CD4-positive, alpha-beta T cell (primary cell): ENCODE measurements around the gene IQCE. TPM values are rescaled to one million over a fixed set of nuclear protein-coding genes. Genes with fewer than 3 reads are reported as not detected.

Source experiments
- ATAC-seq: fragments of 200-7000 bp; cut with Tn5 transposase; one replicate; pipeline ENCODE4 v1.10.0; 2022; ENCODE audit warnings: mild to moderate bottlenecking; ENCODE audit not compliant: poor library complexity
- CTCF ChIA-PET: fragments of 350-600 bp; sonication (Branson Sonifier 250); formaldehyde crosslinking; loops from one replicate; lab custom pipeline; 2021; ENCODE audit warnings: antibody characterized with exemption, inconsistent platforms; lab: Charles Lee
- POLR2A ChIA-PET: fragments of 350-600 bp; sonication (Branson Sonifier 250); formaldehyde crosslinking; loops from one replicate; lab custom pipeline; 2021; ENCODE audit warnings: antibody characterized with exemption, inconsistent platforms; lab: Charles Lee
- DNase-seq, 14 experiments: peaks; one replicate each; pipeline ENCODE4 v3.0.0-alpha.2; 2013 to 2020; ENCODE audit warnings: mixed read lengths in 2 of 14
- H3K27ac ChIP-seq, 2 donors: one replicate each; pipeline versions ENCODE4 v1.5.1 to v1.7.0; 2013; ENCODE audit warnings: low read length in 2 of 2, low read depth in 1 of 2, mild to moderate bottlenecking in 1 of 2
- H3K27me3 ChIP-seq, 2 experiments: 1 replicate in 1 of 2; 2 replicates in 1 of 2; pipeline versions ENCODE4 v1.6.1 to v1.7.0; 2013; ENCODE audit warnings: low read length in 2 of 2, control low read depth in 1 of 2, mild to moderate bottlenecking in 1 of 2, moderate library complexity in 1 of 2; ENCODE audit not compliant: insufficient read depth in 2 of 2, control insufficient read depth in 1 of 2
- H3K36me3 ChIP-seq: one replicate; pipeline ENCODE4 v1.6.1; 2013; ENCODE audit warnings: low read length, control low read depth; ENCODE audit not compliant: insufficient read depth
- H3K4me1 ChIP-seq: one replicate; pipeline ENCODE4 v1.6.1; 2013; ENCODE audit warnings: low read length, control low read depth; ENCODE audit not compliant: insufficient read depth
- H3K4me3 ChIP-seq: one replicate; pipeline ENCODE4 v1.5.1; 2013; ENCODE audit warnings: mild to moderate bottlenecking, low read length, moderate library complexity
- H3K9me3 ChIP-seq, 2 experiments: 1 replicate in 1 of 2; 2 replicates in 1 of 2; pipeline versions ENCODE4 v1.6.1 to v1.7.0; 2013; ENCODE audit warnings: low read length in 2 of 2, mild to moderate bottlenecking in 2 of 2, control low read depth in 1 of 2, moderate library complexity in 1 of 2; ENCODE audit not compliant: control insufficient read depth in 1 of 2, insufficient read depth in 1 of 2
- H3K27ac Mint-ChIP-seq: one replicate; pipeline ENCODE4 v1.8.0; 2020; ENCODE audit warnings: mixed read lengths
- H3K27me3 Mint-ChIP-seq: one replicate; pipeline ENCODE4 v1.8.0; 2021; ENCODE audit warnings: mixed read lengths
- H3K36me3 Mint-ChIP-seq: one replicate; pipeline ENCODE4 v1.8.0; 2021; ENCODE audit warnings: low read depth, mixed read lengths
- H3K4me1 Mint-ChIP-seq: one replicate; pipeline ENCODE4 v1.8.0; 2021; ENCODE audit warnings: low read depth, mixed read lengths
- H3K4me3 Mint-ChIP-seq: one replicate; pipeline ENCODE4 v1.8.0; 2020; ENCODE audit warnings: mild to moderate bottlenecking, mixed read lengths
- H3K9me3 Mint-ChIP-seq: one replicate; pipeline ENCODE4 v1.8.0; 2020; ENCODE audit warnings: mixed read lengths
- CTCF ChIP-seq: fragments of 200-600 bp; IDR thresholded peaks from one replicate; pipeline ENCODE4 v1.8.0; 2022; ENCODE audit warnings: antibody characterized with exemption, mild to moderate bottlenecking
- intact Hi-C, 2 experiments: fragments of 100-400 bp; cut with DNase I in 1 of 2; cut with micrococcal nuclease in 1 of 2; formaldehyde crosslinking; loops; one replicate each; pipeline versions ENCODE4 v1.15.1 to v1.9.0; 2023 to 2025; cut with DNase I, micrococcal nuclease
- total RNA-seq, 174 experiments: library from RNA in 2 of 174; stranded (reverse) in 2 of 174; gene quantifications; one replicate each; pipeline ENCODE4 v1.2.3 and lab custom pipeline; 2021 to 2026

IQCE gene
- total RNA-seq, 2 experiments from 2014 or later, result 4.3 to 5.6 TPM

GRCh38 chr7:2613931-2614600, 55.3 kb downstream of the IQCE start:
- no peak overlapping the region for H3K4me3 Mint-ChIP-seq
- no peak for ATAC-seq
- H3K9me3 Mint-ChIP-seq, result no peaks in the 10 kb centered on the region
- H3K27ac Mint-ChIP-seq, result no peak overlapping the region
- TF ChIP-seq CTCF, result no peak
- Histone ChIP-seq H3K4me3 (no peak overlapping the region), H3K36me3 (no peaks in the 10 kb centered on the region), H3K4me1 (peaks cover 5% of the 10 kb centered on the region), H3K27me3 (no peaks in the 10 kb centered on the region), H3K9me3 (no peaks in the 10 kb centered on the region), H3K27ac (no peak overlapping the region)
- CTCF ChIA-PET, result no interaction called here
- intact Hi-C loops, result loop anchor here in 1 of 2 experiments (5.0 kb wide), 1 partner anchor 43 kb away; no protein-coding TSS in a partner anchor
- no peak for DNase-seq
- H3K4me1 Mint-ChIP-seq, result peaks cover 1% of the 10 kb centered on the region
- H3K36me3 Mint-ChIP-seq, result no peaks in the 10 kb centered on the region
- no peaks in the 10 kb centered on the region for H3K27me3 Mint-ChIP-seq
- POLR2A ChIA-PET, result no interaction called here

- Mint-ChIP-seq H3K4me3 (no peak overlapping the region), H3K9me3 (no peaks in the 10 kb centered on the region), H3K4me1 (no peaks in the 10 kb centered on the region), H3K27ac (no peak overlapping the region), H3K27me3 (no peaks in the 10 kb centered on the region), H3K36me3 (no peaks in the 10 kb centered on the region)
- H3K27ac ChIP-seq, result no peak overlapping the region
- no peak for TF ChIP-seq CTCF
- H3K4me1 ChIP-seq, result no peaks in the 10 kb centered on the region
- DNase-seq (no peak), ATAC-seq (no peak)
- H3K4me3 ChIP-seq, result no peak overlapping the region
- H3K36me3 ChIP-seq, result no peaks in the 10 kb centered on the region
- H3K27me3 ChIP-seq, result no peaks in the 10 kb centered on the region
- ChIA-PET CTCF (no interaction called here), POLR2A (no interaction called here)
- no peaks in the 10 kb centered on the region for H3K9me3 ChIP-seq
- intact Hi-C loops, result loop anchor here in 1 of 2 experiments (5.0 kb wide), 1 partner anchor 43 kb away; no protein-coding TSS in a partner anchor
Measured at GRCh38 chr7:2614631-2615330, 56.0 kb downstream of the IQCE start.

DNA sequence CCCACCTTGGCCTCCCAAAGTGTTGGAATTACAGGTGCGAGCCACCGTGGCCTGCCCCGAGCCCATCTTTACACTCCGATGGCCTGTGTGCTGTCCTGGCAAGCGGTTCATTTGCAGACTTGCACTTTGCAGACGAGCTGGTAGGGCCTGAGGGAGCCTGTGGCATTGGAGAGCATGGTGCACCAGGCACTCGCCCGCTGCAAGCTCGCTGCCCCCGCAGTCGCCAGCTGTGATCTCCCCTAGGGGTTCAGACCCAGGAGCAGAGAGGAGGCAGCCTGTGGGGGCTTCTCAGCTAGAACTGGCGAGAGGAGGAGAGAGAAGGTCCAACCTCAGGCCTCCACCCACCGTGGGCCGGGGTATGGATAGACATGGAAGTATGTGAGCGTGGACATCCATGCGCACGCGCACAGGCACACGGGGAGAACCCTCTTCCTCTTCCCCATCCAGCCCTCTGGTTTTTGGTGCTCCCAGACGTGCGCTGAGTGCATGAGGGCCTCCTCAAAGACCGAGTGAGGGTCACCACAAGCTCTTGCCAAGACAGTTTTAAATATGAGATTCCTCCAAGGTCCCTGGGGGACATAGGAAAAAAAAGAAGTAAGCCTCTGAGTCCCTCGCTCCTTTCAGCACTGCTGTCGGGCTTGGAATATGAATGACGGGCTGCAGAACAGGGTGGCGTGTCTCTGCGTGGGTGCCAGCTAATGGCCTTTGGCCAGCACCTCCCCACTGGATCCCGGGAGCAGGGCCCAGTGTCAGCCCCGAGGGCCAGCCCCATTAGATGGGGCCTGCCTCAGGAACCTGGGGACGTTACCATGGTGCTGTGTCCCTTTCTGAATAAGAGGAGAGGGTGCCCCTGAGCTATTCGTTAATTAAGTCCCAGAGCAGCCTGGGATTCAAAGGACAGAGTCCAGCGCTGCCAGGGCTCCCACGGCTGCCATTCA, 57.9 kb downstream of the IQCE start:
- no peak overlapping the region for H3K27ac Mint-ChIP-seq
- no peaks in the 10 kb centered on the region for H3K36me3 ChIP-seq
- no peaks in the 10 kb centered on the region for H3K9me3 ChIP-seq
- ATAC-seq, result no peak
- DNase-seq, result no peak
- no peak overlapping the region for H3K4me3 ChIP-seq
- ChIA-PET CTCF (interaction anchor here (0.8 kb wide), 1 partner anchor 87 kb away, joined by 3 read pairs; no protein-coding TSS in a partner anchor), POLR2A (no interaction called here)
- no peaks in the 10 kb centered on the region for H3K27me3 Mint-ChIP-seq
- H3K36me3 Mint-ChIP-seq, result no peaks in the 10 kb centered on the region
- no peaks in the 10 kb centered on the region for H3K4me1 Mint-ChIP-seq
- intact Hi-C loops, result no loop called here
- H3K27ac ChIP-seq, result no peak overlapping the region
- no peaks in the 10 kb centered on the region for H3K9me3 Mint-ChIP-seq
- H3K4me1 ChIP-seq, result no peaks in the 10 kb centered on the region
- TF ChIP-seq CTCF, result no peak
- no peaks in the 10 kb centered on the region for H3K27me3 ChIP-seq
- H3K4me3 Mint-ChIP-seq, result no peak overlapping the region
